ENCODE measurements around the gene NELL2. TPM values are rescaled to one million over a fixed set of nuclear protein-coding genes. Genes with fewer than 3 reads are reported as not detected.

Gene NELL2
- total and polyA plus RNA-seq, 10 of the 15 experiments (the other 5 are each of a cell fraction or from before 2014, with no cell fraction given): 0.27 to 2.3 (median 0.76) TPM

DNA sequence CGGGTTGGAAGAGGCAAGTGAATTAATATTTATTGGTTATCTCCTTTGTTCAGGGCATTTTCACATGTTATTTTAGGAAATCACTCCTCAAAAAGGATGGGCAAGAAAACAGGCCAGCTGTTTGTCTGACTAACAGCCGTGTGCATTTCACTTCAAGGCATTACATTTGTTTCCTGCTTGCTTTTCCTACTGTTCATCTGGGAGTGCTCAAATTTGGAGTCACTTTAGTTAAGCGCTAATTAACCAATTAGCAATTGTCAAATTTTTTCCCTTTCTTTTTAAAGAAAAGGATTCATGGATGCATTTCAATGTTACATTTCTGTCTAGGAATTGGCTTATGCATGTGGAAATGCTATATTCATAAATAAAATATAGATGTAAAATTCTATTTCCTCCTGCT lies 415.9 kb downstream of the NELL2 start:
- no peak overlapping the region for H3K27ac ChIP-seq (ENCODE audit: control insufficient read depth, insufficient read depth)
- in situ Hi-C loops (cut with MboI) (no loop called here), intact Hi-C loops (cut with micrococcal nuclease; ENCODE audit: unreplicated experiment) (no loop called here)
- no peak overlapping the region for H3K4me3 ChIP-seq
- H3K79me2 ChIP-seq (ENCODE audit: control insufficient read depth, insufficient read depth, low read length): no peaks in the 10 kb centered on the region
- ChIA-PET SMC1A (ENCODE audit: uncharacterized antibody, unreplicated experiment) (interaction anchor here (4.0 to 4.5 kb wide), 2 partner anchors 15 to 16 kb away, joined by 20 to 22 read pairs; no protein-coding TSS in a partner anchor), CTCF (interaction anchor here (0.6 kb wide), 1 partner anchor 329 kb away, joined by 3 read pairs; no protein-coding TSS in a partner anchor), POLR2A (no interaction called here), RAD21 (ENCODE audit: unreplicated experiment) (no interaction called here)
- H3K9me3 ChIP-seq (replicated peaks; ENCODE audit: control insufficient read depth, insufficient read depth, low read length): no peaks in the 10 kb centered on the region
- FAIRE-seq: no peak
- no peaks in the 10 kb centered on the region for H3K4me1 ChIP-seq (ENCODE audit: control insufficient read depth, insufficient read depth, low read length)
- H3K4me2 ChIP-seq (ENCODE audit: control insufficient read depth, insufficient read depth): no peak overlapping the region
- H3K27me3 ChIP-seq (replicated peaks in 1 of 2; ENCODE audit: control insufficient read depth in 2 of 2, insufficient read depth in 2 of 2, low read length in 1 of 2): no peaks in the 10 kb centered on the region
- no peak for ATAC-seq
- no peak overlapping the region for H2AFZ ChIP-seq (ENCODE audit: control insufficient read depth, low read depth, low read length)
- H4K20me1 ChIP-seq (ENCODE audit: control insufficient read depth, insufficient read depth): no peaks in the 10 kb centered on the region
- 33% methylated on average over 3 of the region's 3 CpGs for WGBS (ENCODE audit: insufficient coverage, insufficient replicate concordance, low lambda C conversion rate, missing lambda C conversion rate)
- DNase-seq (ENCODE audit: low read depth, low spot score): no peak
- no peak overlapping the region for H3K9ac ChIP-seq (ENCODE audit: control insufficient read depth, insufficient read depth, low read length)
- no peaks in the 10 kb centered on the region for H3K36me3 ChIP-seq (ENCODE audit: control insufficient read depth in 2 of 2, insufficient read depth in 2 of 2, low read length in 1 of 2)
- BruUV-seq (replicated peaks): no TSS peak
- no peak for TF ChIP-seq FOXK2 (IDR thresholded peaks at IDR 0.05)
- TF ChIP-seq IRF4 (IDR thresholded peaks at IDR 0.05; ENCODE audit: low read depth, low read length): no peak
- no peak for TF ChIP-seq SP1 (IDR thresholded peaks at IDR 0.05; ENCODE audit: low read depth, low read length)
- TF ChIP-seq SREBF1 (IDR thresholded peaks at IDR 0.05; ENCODE audit: low read length): no peak
- TF ChIP-seq ZNF274 (IDR thresholded peaks at IDR 0.05; ENCODE audit: insufficient read depth, insufficient read length): no peak
- TF ChIP-seq RFX5 (IDR thresholded peaks at IDR 0.05; ENCODE audit: low read depth, low read length): no peak
- TF ChIP-seq, protein P1, sequence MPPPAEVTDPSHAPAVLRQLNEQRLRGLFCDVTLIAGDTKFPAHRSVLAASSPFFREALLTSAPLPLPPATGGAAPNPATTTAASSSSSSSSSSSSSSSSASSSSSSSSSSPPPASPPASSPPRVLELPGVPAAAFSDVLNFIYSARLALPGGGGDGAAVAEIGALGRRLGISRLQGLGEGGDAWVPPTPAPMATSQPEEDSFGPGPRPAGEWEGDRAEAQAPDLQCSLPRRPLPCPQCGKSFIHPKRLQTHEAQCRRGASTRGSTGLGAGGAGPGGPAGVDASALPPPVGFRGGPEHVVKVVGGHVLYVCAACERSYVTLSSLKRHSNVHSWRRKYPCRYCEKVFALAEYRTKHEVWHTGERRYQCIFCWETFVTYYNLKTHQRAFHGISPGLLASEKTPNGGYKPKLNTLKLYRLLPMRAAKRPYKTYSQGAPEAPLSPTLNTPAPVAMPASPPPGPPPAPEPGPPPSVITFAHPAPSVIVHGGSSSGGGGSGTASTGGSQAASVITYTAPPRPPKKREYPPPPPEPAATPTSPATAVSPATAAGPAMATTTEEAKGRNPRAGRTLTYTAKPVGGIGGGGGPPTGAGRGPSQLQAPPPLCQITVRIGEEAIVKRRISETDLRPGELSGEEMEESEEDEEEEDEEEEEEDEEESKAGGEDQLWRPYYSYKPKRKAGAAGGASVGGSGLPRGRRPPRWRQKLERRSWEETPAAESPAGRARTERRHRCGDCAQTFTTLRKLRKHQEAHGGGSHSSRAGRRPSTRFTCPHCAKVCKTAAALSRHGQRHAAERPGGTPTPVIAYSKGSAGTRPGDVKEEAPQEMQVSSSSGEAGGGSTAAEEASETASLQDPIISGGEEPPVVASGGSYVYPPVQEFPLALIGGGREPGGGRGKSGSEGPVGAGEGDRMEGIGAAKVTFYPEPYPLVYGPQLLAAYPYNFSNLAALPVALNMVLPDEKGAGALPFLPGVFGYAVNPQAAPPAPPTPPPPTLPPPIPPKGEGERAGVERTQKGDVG (CRISPR knock-in tag; IDR thresholded peaks at IDR 0.05): no peak
- TF ChIP-seq, protein P2, sequence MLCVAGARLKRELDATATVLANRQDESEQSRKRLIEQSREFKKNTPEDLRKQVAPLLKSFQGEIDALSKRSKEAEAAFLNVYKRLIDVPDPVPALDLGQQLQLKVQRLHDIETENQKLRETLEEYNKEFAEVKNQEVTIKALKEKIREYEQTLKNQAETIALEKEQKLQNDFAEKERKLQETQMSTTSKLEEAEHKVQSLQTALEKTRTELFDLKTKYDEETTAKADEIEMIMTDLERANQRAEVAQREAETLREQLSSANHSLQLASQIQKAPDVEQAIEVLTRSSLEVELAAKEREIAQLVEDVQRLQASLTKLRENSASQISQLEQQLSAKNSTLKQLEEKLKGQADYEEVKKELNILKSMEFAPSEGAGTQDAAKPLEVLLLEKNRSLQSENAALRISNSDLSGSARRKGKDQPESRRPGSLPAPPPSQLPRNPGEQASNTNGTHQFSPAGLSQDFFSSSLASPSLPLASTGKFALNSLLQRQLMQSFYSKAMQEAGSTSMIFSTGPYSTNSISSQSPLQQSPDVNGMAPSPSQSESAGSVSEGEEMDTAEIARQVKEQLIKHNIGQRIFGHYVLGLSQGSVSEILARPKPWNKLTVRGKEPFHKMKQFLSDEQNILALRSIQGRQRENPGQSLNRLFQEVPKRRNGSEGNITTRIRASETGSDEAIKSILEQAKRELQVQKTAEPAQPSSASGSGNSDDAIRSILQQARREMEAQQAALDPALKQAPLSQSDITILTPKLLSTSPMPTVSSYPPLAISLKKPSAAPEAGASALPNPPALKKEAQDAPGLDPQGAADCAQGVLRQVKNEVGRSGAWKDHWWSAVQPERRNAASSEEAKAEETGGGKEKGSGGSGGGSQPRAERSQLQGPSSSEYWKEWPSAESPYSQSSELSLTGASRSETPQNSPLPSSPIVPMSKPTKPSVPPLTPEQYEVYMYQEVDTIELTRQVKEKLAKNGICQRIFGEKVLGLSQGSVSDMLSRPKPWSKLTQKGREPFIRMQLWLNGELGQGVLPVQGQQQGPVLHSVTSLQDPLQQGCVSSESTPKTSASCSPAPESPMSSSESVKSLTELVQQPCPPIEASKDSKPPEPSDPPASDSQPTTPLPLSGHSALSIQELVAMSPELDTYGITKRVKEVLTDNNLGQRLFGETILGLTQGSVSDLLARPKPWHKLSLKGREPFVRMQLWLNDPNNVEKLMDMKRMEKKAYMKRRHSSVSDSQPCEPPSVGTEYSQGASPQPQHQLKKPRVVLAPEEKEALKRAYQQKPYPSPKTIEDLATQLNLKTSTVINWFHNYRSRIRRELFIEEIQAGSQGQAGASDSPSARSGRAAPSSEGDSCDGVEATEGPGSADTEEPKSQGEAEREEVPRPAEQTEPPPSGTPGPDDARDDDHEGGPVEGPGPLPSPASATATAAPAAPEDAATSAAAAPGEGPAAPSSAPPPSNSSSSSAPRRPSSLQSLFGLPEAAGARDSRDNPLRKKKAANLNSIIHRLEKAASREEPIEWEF (IDR thresholded peaks at IDR 0.05; ENCODE audit: insufficient replicate concordance, low read depth, low read length): no peak
- TF ChIP-seq NR2C1 (IDR thresholded peaks at IDR 0.05): no peak
- TF ChIP-seq POLR2AphosphoS5 (IDR thresholded peaks at IDR 0.05; ENCODE audit: low read length): no peak
- TF ChIP-seq BMI1 (IDR thresholded peaks at IDR 0.05; ENCODE audit: borderline replicate concordance): no peak
- TF ChIP-seq, protein P3, sequence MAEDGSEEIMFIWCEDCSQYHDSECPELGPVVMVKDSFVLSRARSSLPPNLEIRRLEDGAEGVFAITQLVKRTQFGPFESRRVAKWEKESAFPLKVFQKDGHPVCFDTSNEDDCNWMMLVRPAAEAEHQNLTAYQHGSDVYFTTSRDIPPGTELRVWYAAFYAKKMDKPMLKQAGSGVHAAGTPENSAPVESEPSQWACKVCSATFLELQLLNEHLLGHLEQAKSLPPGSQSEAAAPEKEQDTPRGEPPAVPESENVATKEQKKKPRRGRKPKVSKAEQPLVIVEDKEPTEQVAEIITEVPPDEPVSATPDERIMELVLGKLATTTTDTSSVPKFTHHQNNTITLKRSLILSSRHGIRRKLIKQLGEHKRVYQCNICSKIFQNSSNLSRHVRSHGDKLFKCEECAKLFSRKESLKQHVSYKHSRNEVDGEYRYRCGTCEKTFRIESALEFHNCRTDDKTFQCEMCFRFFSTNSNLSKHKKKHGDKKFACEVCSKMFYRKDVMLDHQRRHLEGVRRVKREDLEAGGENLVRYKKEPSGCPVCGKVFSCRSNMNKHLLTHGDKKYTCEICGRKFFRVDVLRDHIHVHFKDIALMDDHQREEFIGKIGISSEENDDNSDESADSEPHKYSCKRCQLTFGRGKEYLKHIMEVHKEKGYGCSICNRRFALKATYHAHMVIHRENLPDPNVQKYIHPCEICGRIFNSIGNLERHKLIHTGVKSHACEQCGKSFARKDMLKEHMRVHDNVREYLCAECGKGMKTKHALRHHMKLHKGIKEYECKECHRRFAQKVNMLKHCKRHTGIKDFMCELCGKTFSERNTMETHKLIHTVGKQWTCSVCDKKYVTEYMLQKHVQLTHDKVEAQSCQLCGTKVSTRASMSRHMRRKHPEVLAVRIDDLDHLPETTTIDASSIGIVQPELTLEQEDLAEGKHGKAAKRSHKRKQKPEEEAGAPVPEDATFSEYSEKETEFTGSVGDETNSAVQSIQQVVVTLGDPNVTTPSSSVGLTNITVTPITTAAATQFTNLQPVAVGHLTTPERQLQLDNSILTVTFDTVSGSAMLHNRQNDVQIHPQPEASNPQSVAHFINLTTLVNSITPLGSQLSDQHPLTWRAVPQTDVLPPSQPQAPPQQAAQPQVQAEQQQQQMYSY (CRISPR knock-in tag; IDR thresholded peaks at IDR 0.05): no peak
- no peak for TF ChIP-seq ZNF217 (IDR thresholded peaks at IDR 0.05)
- no peak for TF ChIP-seq SUPT20H (IDR thresholded peaks at IDR 0.05; ENCODE audit: borderline replicate concordance, control insufficient read depth, low read depth, low read length)
